B cell (primary cell): Measurements from ENCODE around the gene ATXN1.

Experiments used
- CTCF ChIP-seq: fragments of 200-600 bp; IDR thresholded peaks from one replicate; pipeline ENCODE4 v1.8.0; 2022; ENCODE audit warnings: antibody characterized with exemption, mild to moderate bottlenecking
- EZH2 ChIP-seq: IDR thresholded peaks from 2 replicates; pipeline ENCODE4 v1.6.1; 2012; ENCODE audit warnings: borderline replicate concordance, low read depth, mild to moderate bottlenecking, moderate library complexity, low read length; ENCODE audit not compliant: insufficient read depth, poor library complexity, severe bottlenecking

DNA sequence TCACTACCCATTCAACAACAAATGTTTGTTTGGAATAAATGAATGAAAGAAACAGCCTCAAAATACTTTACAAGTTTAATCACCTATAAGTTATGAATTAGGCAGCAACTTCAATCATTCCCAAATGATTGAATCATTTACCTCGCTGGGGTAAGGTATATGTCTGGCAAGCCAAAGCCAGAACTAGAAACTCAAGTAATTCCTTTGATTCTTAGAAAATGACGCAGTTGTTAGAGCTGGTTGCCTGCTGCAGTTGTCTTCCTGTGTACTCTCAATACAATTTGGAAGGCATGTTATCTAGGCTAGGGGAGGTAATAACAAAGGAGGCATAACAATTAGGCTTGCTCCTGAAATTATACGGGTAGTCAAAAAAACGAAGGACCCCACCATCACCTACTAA is 160.6 kb downstream of the ATXN1 start:
- TF ChIP-seq CTCF (no peak), EZH2 (no peak)
